Uterus (tissue), 4 donors: ENCODE results near the gene CRTC3. TPM values are rescaled to one million over a fixed set of nuclear protein-coding genes. Genes with fewer than 3 reads are reported as not detected.

Experiments used
- DNase-seq, 2 donors: peaks; one replicate each; pipeline ENCODE4 v3.0.0-alpha.2; 2019 to 2020
- H3K27ac ChIP-seq, 2 donors: fragments of 200-600 bp; sonication (generic); 1 replicate in 1 of 2; 2 replicates in 1 of 2; pipeline ENCODE4 v1.5.1; 2016 to 2018
- H3K27me3 ChIP-seq, 2 donors: fragments of 200-600 bp; sonication (generic); one replicate each; pipeline ENCODE4 v1.5.1; 2018 to 2019; ENCODE audit warnings: control low read depth in 1 of 2
- H3K36me3 ChIP-seq, 2 donors: fragments of 200-600 bp; sonication (generic); one replicate each; pipeline ENCODE4 v1.5.1; 2019; ENCODE audit warnings: control low read depth in 1 of 2
- H3K4me1 ChIP-seq, 2 donors: fragments of 200-600 bp; sonication (generic); one replicate each; pipeline ENCODE4 v1.5.1; 2018 to 2019; ENCODE audit warnings: control low read depth in 1 of 2
- H3K4me3 ChIP-seq, 2 donors: fragments of 200-600 bp; sonication (generic); 1 replicate in 1 of 2; 2 replicates in 1 of 2; pipeline ENCODE4 v1.5.1; 2018 to 2019; ENCODE audit warnings: mild to moderate bottlenecking in 1 of 2
- H3K9me3 ChIP-seq, 2 donors: fragments of 200-600 bp; sonication (generic); one replicate each; pipeline ENCODE4 v1.5.1; 2019; ENCODE audit warnings: control low read depth in 1 of 2
- CTCF ChIP-seq, 4 experiments: fragments of 200-600 bp in 2 of 4; fragments of 450-650 bp in 2 of 4; sonication (generic) in 2 of 4; IDR thresholded peaks; one replicate each; pipeline ENCODE4 v1.5.1; 2016 to 2019; ENCODE audit warnings: antibody characterized with exemption in 4 of 4, mild to moderate bottlenecking in 2 of 4, moderate library complexity in 1 of 4
- POLR2A ChIP-seq, 2 donors: fragments of 450-650 bp; IDR thresholded peaks; one replicate each; pipeline ENCODE4 v1.6.1; 2016; ENCODE audit warnings: antibody characterized with exemption in 2 of 2, mild to moderate bottlenecking in 1 of 2, moderate library complexity in 1 of 2
- intact Hi-C: fragments of 100-400 bp; cut with DNase I; formaldehyde crosslinking; loops from one replicate; pipeline ENCODE4 v1.15.1; 2023; ENCODE audit warnings: low total_unique reads
- total RNA-seq, 4 donors: library from RNA; depleted of rRNA in 3 of 4; stranded (reverse); fragments of >200 nt in 3 of 4; gene quantifications; one replicate each; pipeline versions ENCODE4 v1.1.0 to v1.2.4, GENCODE V29; 2014 to 2023
- donor health status: DM: yes; HTN: yes; CAD: no.

The CRTC3 gene
- total RNA-seq, 4 donors from 2014 or later: 18.4 to 89.4 (median 40.9) TPM

GRCh38 chr15:90597577-90597976 lies 67.9 kb downstream of the CRTC3 start:
- peak overlapping the region; percentile 40 to 52 for H3K27ac ChIP-seq
- TF ChIP-seq POLR2A (IDR thresholded peaks at IDR 0.05): no peak
- no peak for TF ChIP-seq CTCF (IDR thresholded peaks at IDR 0.05)
- no peak overlapping the region for H3K4me3 ChIP-seq
- DNase-seq: no peak
- no peaks in the 10 kb centered on the region for H3K9me3 ChIP-seq
- no peaks in the 10 kb centered on the region for H3K27me3 ChIP-seq
- intact Hi-C loops: no loop called here
- peaks cover 0 to under 1% of the 10 kb centered on the region in 2 donors for H3K4me1 ChIP-seq
- H3K36me3 ChIP-seq: no peaks in the 10 kb centered on the region

- no peaks in the 10 kb centered on the region for H3K27me3 ChIP-seq
- no peaks in the 10 kb centered on the region for H3K36me3 ChIP-seq
- peak overlapping the region; percentile 40 to 52 for H3K27ac ChIP-seq
- TF ChIP-seq CTCF (IDR thresholded peaks at IDR 0.05) (no peak), POLR2A (IDR thresholded peaks at IDR 0.05) (no peak)
- no peak overlapping the region for H3K4me3 ChIP-seq
- peak; percentile 40 to 70 for DNase-seq
- H3K4me1 ChIP-seq: no peaks in the 10 kb centered on the region
- H3K9me3 ChIP-seq: no peaks in the 10 kb centered on the region
- intact Hi-C loops: no loop called here
Observed at GRCh38 chr15:90598031-90598577, 68.4 kb downstream of the CRTC3 start.

- intact Hi-C loops: no loop called here
- H3K9me3 ChIP-seq: no peaks in the 10 kb centered on the region
- no peaks in the 10 kb centered on the region for H3K36me3 ChIP-seq
- H3K27ac ChIP-seq: peak overlapping the region; percentile 40 to 52
- TF ChIP-seq POLR2A (IDR thresholded peaks at IDR 0.05) (no peak), CTCF (IDR thresholded peaks at IDR 0.05) (no peak)
- no peaks in the 10 kb centered on the region for H3K4me1 ChIP-seq
- no peak overlapping the region for H3K4me3 ChIP-seq
- no peak for DNase-seq
- no peaks in the 10 kb centered on the region for H3K27me3 ChIP-seq
Observed at GRCh38 chr15:90598679-90599078, 69.0 kb downstream of the CRTC3 start.

- no peaks in the 10 kb centered on the region for H3K36me3 ChIP-seq
- no peak overlapping the region for H3K27ac ChIP-seq
- no peaks in the 10 kb centered on the region for H3K9me3 ChIP-seq
- H3K4me1 ChIP-seq: no peaks in the 10 kb centered on the region
- no peak for TF ChIP-seq POLR2A (IDR thresholded peaks at IDR 0.05)
- TF ChIP-seq CTCF (IDR thresholded peaks at IDR 0.05): no peak
- intact Hi-C loops: no loop called here
- no peaks in the 10 kb centered on the region for H3K27me3 ChIP-seq
- H3K4me3 ChIP-seq: no peak overlapping the region
- DNase-seq: no peak
Observed at GRCh38 chr15:90599116-90599515, 69.4 kb downstream of the CRTC3 start.

- intact Hi-C loops: no loop called here
- TF ChIP-seq CTCF (IDR thresholded peaks at IDR 0.05): no peak
- no peak for TF ChIP-seq POLR2A (IDR thresholded peaks at IDR 0.05)
Observed at GRCh38 chr15:90599644-90600043, 69.9 kb downstream of the CRTC3 start.

More at GRCh38 chr15:90599644-90600043, 69.9 kb downstream of the CRTC3 start:
- Histone ChIP-seq H3K4me1 (no peaks in the 10 kb centered on the region), H3K27me3 (no peaks in the 10 kb centered on the region), H3K36me3 (no peaks in the 10 kb centered on the region), H3K9me3 (no peaks in the 10 kb centered on the region), H3K27ac (no peak overlapping the region), H3K4me3 (no peak overlapping the region)
- no peak for DNase-seq
